Ishikawa (cell line): ENCODE data around the gene TMBIM6.

ENCODE experiments used
- CREB1 ChIP-seq: IDR thresholded peaks from 2 replicates; pipeline ENCODE4 v1.6.1; 2012; ENCODE audit warnings: low read depth
- EP300 ChIP-seq: IDR thresholded peaks from 2 replicates; pipeline ENCODE4 v1.6.1; 2012; ENCODE audit warnings: borderline replicate concordance
- FOXM1 ChIP-seq: IDR thresholded peaks from 2 replicates; pipeline ENCODE4 v1.6.1; 2012; ENCODE audit warnings: low read depth, borderline replicate concordance
- TCF12 ChIP-seq: IDR thresholded peaks from 2 replicates; pipeline ENCODE4 v1.6.1; 2012; ENCODE audit warnings: low read depth
- YY1 ChIP-seq: IDR thresholded peaks from 2 replicates; pipeline ENCODE4 v1.6.1; 2012; ENCODE audit warnings: low read depth
- TF ChIP-seq, protein P1 (sequence below): IDR thresholded peaks from 2 replicates; pipeline ENCODE4 v1.6.1; 2012; ENCODE audit warnings: low read depth, mild to moderate bottlenecking

DNA sequence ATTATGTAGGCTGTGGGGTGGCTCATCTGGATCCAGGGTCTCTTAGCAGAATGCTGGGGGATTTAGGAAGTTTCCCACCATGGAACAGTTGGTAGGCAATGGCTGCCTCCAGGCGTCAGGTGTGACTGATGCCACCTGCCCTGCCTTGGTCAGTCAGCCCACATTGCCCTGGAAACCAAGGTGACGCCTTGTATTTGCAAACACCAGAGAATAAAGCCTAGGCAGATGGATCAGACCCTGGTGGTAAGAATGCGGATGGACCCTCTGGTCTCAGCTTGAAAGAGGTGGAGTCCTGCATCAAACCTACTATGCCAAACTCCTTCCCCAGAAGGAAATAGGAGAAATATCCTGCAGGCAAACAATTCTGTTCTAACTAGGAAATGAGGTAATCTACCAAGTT, 48.6 kb downstream of the TMBIM6 start:
- TF ChIP-seq EP300 (no peak), YY1 (no peak), CREB1 (no peak), TCF12 (no peak), FOXM1 (no peak)
- TF ChIP-seq, protein P1, sequence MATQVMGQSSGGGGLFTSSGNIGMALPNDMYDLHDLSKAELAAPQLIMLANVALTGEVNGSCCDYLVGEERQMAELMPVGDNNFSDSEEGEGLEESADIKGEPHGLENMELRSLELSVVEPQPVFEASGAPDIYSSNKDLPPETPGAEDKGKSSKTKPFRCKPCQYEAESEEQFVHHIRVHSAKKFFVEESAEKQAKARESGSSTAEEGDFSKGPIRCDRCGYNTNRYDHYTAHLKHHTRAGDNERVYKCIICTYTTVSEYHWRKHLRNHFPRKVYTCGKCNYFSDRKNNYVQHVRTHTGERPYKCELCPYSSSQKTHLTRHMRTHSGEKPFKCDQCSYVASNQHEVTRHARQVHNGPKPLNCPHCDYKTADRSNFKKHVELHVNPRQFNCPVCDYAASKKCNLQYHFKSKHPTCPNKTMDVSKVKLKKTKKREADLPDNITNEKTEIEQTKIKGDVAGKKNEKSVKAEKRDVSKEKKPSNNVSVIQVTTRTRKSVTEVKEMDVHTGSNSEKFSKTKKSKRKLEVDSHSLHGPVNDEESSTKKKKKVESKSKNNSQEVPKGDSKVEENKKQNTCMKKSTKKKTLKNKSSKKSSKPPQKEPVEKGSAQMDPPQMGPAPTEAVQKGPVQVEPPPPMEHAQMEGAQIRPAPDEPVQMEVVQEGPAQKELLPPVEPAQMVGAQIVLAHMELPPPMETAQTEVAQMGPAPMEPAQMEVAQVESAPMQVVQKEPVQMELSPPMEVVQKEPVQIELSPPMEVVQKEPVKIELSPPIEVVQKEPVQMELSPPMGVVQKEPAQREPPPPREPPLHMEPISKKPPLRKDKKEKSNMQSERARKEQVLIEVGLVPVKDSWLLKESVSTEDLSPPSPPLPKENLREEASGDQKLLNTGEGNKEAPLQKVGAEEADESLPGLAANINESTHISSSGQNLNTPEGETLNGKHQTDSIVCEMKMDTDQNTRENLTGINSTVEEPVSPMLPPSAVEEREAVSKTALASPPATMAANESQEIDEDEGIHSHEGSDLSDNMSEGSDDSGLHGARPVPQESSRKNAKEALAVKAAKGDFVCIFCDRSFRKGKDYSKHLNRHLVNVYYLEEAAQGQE: no peak
